Dermis blood vessel endothelial cell (primary cell): ENCODE results near the gene SULT1C3. TPM values are rescaled to one million over a fixed set of nuclear protein-coding genes. Genes with fewer than 3 reads are reported as not detected.
"Not testable (repeated sequence)": the region's sequence is repeated elsewhere in the genome, so short reads cannot be mapped to it uniquely, and the experiment has no call there.

Experiments used
- DNase-seq: peaks from one replicate; pipeline ENCODE4 v3.0.0; 2010
- total RNA-seq: library from RNA; depleted of rRNA; stranded (reverse); fragments of >200 nt; gene quantifications from 2 replicates; pipeline ENCODE4 v1.2.3, GENCODE V29; 2014

SULT1C3 gene
- total RNA-seq, 1 donor from 2014 or later = not detected

DNA sequence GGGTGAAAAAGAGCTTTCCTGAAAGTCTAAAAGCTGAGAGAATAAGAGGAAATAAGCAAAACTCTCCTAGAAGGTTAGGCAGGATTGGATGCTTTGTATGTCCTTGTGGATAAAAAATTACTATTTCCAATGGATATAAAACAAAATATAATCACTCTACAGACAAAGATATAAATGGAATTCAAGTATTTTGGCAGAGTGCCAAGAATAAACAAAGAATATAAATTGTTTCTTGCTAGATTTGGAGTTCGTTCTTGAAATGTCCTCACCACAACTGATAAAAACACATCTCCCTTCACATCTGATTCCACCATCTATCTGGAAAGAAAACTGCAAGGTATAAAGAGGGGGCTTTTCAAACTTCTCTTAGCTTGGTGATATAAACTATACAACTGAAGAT is 13.3 kb downstream of the SULT1C3 start:
- DNase-seq = no peak

DNA sequence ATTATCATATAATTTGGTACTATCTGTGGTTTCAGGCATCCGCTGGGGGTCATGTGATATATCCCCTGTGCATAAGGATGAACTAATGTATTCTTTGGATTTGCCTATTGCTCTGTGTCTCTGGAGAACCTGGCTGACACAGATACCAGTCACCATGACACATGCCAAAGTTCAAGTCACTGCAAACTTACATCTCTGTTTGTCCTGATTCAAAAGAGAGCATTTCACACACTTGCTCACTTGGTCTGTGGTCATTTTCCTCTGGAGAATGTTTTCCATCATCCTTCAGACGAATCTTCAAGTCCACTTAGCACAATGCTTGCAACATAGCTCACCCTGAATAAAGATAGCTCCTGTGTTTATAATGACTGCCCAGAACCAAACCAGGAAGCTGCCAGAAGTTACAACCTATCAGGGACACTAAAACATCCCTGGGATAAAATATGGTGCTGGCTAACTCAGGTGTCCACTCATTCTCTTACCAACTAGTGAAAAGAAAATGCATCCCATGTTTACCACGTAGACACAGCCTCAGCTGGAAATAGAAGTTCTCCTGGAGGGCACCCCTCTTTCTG is 18.1 kb downstream of the SULT1C3 start:
- no peak for DNase-seq

DNA sequence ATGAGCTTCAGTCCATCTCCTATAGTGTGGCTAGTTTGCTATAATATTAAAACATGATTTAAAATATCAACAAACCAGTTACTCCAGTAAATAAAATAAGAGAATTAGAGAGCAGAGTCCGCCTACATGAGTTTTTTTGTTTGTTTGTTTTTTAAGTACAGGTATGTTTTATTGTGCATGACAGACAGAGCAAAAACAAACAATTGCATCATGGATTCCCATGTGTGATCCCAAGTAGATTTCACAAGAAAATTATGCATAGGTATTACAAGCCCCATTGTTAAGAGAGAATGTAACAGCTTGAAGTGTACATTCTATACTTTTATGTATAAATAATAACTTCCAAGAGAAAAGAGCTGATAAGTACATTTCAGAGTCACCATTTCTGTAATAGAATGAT is 21.0 kb downstream of the SULT1C3 start:
- DNase-seq = no peak

DNA sequence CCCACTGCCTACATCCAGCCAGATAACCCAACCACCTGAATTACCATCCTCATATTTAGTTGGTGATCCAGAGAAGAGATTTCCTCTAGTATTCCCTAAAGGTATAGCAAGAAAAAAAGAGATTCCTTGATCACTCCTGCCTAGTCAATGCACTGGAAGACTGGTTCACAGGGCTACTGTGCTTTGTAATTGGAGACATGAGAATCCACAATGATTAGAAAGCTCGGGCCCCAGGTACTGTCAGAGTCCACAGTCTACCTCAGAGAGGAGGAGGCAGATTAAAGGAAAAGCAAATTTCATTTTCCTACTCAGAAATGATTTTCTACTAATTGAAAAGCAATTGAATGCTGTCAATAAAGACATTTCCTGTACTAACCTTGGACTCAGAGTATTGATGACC is 22.3 kb downstream of the SULT1C3 start:
- DNase-seq = no peak

DNA sequence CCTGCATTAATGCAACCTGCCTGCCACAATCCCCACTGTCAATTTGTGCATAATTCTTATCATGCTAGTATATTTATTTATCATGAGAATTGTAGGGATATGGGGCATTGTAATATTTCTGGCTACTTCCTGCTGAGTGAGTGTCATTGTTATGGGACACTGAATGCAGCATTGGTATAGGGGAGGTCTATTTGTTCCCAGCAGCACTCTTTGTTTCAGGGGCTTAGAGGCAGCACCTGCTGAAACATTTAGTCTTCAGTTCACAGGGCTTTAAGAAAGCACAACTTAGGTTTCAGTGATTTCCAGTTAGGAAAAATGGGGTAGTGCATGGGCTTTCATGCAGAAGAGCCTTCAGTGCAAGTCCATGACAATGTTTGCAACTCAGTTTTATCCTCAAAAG is 23.6 kb downstream of the SULT1C3 start:
- DNase-seq = no peak

DNA sequence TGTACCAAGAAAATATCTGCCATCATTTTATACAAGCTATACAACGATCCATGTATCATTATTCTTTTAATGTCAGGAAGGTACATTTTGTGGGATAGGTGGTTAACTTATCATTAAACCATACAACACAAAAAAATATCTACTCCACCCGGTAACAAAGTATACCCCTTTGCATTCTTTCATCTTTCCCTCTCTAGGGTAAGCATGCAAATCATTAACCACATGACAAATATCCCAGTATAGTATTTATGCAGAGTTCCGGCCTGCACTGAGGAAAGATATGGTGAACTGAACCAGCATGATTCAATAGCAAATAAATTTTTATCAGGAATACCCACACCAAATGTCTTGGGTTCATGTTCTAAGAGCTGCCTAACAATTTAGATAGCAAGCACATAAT is 26.4 kb downstream of the SULT1C3 start:
- DNase-seq = no peak

DNA sequence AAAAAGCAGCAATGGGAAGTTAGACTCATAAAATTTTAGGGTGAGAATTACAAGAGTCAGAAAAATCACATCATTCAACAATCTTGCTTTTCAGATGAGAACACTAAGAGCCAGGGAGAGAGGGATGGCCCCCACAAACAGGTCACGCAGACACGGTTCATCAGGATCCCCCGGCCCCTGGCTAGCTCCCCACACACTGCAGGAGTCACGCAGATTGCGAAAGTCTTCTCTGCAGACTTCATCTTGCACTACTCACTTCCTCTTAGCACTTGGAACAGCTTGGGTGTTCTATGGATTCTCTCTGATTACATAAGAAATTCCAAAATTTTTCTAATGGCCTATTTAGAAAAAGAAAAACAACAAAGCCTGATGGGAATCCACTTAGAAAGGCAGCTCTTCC is 27.3 kb downstream of the SULT1C3 start:
- no peak for DNase-seq

DNA sequence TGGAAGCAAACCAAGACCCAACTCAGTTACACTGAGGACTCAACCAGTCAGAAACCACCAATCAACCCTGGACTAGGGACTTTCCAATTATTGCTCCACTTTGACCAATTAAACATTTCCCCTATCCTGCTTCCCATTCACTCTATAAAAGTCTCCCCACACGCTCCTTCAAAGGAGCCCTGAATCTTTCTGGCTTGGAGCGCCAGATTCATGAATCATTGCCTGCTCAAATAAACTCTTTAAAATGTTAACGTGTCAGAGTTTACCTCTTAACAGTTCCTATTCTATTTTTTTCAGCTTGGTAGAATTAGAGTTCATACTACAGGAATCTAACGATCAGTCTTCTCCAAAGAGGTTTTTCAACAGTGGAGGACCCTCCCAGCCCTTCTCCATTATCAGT is 28.2 kb downstream of the SULT1C3 start:
- DNase-seq = no peak

DNA sequence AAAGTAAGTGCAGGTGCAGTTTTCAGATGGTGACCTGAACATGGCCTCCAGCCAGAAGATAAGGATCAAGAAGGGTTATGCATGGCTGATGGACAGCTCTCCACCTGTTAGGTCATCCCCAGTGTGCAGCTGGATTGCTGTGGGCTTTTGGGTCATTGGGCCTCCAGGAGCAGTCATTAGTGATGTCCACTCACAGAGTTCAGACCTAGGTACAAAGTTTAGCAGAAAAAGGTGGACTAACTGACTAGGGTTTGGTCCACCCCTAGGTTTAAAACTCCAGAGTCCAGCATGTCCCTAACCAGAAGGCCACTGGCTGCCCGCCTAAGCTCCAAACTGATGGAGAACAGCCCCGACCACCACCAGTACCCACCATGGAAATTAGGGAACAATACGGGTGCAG is 30.6 kb downstream of the SULT1C3 start:
- no peak for DNase-seq

DNA sequence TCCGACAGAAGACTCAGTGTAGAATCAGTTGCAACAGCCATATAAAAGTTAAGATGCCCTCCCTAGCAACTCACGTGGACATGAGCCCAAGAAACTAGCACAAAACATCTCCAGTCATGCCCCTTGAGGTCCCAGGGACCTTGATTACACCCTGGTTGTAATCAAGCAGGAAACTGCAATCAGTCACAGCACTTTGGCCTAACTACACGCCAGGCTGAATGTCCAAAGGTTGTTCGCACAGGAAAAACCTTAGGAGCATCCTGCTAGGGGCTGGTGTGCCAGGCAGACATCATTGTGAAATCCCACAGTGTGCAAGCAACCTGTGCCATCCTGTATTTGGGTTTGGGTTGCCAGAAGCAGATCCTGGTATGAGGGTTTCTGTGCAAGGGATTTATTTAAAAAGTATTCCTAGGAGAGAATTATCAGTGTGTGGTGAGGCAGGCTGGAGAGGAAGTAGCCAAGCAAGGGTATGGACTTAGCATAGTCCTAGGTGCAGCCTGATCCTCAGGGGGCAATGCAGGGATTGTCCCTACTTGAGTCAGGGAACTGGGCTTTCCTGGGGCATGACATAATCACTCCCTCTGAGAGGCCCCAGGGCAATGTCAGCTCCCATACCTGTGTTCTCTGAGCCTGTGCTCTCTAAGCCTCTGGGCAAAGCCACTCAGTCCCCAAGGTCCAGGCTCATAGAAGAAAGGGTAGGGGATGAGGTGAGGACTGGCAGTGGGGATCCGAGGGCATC is 31.2 kb downstream of the SULT1C3 start:
- no peak for DNase-seq

DNA sequence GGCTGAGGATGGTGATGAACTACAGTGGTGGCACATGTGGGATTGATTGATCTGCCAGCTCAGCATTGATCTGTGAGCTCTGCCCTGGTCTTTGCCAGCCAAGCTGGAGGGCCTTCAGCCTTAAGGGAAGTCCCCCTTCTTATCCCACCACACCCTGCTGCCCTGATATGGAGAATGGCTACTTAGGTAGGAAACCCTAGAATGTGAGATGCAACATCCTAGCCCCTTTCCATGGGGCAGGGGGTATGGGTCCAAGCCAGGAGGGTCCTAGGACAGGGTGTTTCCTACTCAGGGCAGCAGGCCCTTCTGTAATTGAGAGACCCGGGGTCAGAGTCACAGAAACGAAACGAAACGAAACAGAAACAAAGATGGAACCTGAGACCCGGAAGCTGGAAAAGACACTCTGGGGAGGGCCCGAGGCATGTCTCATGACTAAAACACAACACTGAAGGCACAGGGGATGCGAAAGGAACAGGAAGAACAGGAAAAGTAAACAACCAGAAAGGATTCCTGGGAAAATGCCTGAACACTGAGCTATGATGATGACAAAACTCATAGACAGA is 32.0 kb downstream of the SULT1C3 start:
- peak; percentile 52 for DNase-seq

DNA sequence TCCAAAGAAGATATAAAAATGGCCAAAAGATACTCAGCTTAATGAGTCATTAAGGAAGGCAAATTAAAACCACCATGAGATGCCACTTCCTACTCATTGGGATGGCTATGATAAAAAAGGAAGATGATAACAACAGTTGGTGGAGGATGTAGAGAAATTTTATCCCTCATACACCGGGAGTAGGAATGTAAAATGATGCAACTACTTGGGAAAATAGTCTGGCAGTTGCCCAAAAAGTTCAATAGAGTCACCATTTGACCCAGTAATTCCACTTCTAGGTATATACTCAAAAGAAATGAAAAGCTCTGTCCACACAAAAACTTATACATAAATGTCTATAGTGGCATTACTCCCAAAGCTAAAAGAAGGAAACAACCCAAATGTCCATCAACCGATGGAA is 38.9 kb downstream of the SULT1C3 start:
- no peak for DNase-seq

DNA sequence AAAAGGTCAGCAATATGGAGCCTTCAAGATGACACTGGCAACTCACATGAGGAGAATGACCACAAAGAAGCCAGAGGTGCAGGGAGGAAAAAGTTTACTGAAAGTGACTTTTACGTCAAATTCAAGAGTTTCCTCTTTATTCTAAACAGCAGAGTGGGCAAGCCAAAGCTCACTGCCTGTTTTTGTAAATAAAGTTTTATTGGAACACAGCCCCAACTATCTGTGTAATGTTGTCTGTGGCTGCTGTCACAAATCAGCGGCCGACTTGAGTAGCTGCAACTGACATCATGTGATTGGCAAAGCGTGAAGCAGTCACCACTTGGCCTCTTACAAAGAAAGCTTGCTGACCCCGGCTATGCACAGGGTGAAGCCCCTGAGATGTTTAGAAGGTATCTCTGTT is 39.7 kb downstream of the SULT1C3 start:
- DNase-seq = no peak

DNA sequence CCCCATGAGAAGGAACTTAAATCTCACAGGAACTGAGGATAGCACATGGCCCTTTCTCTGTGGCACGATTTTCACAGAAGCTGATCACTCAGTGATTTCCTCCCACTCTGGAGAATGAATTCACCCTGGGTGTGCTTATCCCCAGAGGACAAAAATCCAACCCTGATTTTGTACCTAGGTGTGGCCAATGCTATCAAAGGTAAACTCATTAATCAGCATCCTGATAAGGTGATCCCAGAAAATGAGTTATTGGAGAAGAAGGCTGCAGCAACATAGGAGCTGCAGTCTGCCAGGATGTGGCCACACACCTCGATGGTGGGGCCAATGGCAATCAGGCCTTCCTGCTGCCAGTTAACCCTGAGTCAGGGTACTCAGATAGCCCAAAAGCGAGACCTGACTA is 40.7 kb downstream of the SULT1C3 start:
- DNase-seq = no peak

DNA sequence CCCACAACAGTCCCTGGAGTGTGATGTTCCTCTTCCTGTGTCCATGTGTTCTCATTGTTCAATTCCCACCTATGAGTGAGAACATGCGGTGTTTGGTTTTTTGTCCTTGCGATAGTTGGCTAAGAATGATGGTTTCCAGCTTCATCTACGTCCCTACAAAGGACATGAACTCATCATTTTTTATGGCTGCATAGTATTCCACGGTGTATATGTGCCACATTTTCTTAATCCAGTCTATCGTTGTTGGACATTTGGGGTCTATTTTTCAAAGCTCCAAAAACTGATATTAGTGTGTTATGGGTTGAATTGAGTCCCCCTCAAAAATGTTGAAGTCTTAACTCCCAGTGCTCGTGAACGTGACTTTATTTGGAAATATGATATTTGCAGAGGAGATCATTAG is 44.8 kb downstream of the SULT1C3 start:
- DNase-seq = not testable (repeated sequence)

DNA sequence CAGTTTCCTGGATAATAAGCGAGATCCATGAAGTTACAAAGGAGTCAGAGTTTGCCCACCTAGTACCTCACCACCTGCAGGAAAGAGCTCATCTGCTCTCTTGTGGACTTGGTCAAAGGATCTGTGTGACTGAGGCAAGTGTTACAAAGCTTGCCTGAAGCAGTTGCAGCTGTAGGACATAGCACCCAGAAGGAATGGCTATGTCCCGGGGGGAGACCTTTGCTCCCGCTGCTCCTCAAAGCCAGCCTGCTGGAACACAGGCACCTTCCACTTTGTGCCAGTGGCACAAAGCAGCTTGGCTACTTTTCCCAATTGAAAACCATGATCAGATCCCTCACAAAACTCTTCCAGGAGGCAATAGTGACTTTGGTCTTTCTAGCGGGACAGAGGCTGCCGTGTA is 45.8 kb downstream of the SULT1C3 start:
- DNase-seq = no peak

DNA sequence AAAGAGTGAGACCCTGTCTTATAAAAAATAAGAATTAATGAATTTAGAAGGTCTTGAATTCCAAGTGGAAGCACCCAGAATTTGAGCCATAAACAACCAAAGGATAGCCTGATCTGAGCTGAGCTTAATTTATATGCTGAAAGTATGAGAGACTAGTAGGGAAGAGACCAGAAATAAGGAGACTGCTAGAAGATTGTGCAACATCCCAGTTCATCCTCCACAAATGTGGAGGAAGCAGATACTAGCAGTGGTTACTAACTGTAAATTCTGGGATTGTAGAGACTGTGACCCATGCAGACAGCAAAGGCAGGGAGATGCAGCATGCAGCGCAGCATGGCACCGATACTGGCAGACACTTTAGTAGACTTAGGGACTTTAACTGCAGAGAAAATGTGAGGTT is 47.4 kb downstream of the SULT1C3 start:
- DNase-seq = no peak

DNA sequence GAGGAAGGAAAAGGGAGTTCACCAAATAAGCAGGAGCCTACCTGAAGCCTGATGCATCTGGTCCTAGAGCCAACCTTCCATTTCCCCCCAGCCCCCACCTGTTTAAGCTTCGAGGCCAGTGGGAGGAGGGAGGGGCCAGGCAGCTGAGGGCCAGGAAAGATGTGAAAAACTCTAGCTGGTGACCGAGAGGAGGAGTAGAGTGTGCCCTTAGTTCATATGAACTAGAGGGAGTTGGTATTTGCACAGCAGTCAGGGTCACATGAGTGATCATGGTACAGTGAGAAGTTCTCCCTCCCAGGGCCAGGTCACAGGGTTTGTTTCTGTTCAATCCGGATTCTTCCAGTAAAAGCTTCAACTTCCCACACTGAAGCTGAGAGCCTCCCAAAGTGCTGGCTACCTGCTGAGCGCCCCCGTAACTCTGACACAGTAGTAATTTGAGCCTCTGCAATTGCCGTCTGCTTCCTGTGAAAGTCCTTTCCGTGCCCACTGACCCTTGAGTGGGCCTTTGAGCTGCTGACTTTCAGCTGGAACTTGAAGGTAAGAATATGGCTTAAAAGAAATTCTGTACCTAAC is 48.9 kb downstream of the SULT1C3 start, which contains the start of gene SULT1C2:
TSS of gene SULT1C2 (plus strand) at position 362 of the 573 bp plus-strand sequence. CDS start 4,773 bp downstream, outside the sequence.
- DNase-seq = no peak

DNA sequence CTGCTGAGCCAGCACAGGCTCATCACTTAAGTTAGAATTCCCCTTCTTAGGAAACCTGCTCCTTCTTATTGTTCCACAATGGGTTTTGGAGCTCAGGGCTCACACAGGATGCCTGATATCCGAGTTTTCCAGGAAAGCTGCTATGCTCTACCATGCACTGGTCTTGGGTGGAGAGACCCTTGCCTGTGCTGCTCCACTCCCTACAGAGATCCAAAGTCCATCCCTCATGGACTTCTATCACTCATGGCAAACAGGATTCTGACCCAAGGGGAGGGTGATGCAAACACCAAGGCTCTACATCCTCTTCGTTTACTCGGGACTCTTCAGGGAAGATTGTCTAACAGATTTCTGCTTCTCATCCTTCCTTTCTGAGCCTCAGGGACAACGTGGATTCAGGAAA is 54.1 kb downstream of the SULT1C3 start:
- no peak for DNase-seq

DNA sequence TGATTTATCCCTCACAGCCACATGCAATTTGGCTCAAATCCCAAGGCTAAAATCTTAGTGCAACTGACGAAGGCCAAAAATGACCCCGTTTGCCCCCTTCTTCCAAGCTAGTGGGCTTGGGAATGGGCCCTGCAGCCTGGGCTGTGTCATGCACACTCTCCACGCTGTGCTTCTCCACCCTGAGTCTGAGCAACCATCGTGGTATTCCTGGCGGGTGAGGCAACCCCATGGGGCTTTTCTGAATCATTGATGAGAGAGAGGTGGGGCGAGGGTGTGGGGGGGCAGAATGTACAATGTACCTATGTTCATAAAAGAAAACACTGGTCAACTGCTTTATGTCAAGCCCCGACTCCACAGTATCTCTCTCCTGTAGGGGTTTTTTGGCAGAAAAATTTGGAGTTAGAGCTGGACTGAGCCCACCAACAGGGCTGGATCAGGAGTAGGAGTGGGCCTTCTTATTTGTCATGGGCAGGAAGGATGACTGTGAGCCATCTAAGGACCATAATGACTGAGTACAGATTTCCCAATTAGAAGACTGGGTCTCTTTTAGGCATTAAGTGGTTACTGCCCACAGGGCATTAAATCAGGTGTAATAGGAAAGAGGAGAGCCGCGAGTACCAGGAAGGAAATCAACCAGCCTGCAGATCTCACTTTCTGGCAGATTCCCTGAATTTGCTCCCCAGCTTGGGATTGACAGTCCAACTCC is 57.8 kb downstream of the SULT1C3 start:
- no peak for DNase-seq

DNA sequence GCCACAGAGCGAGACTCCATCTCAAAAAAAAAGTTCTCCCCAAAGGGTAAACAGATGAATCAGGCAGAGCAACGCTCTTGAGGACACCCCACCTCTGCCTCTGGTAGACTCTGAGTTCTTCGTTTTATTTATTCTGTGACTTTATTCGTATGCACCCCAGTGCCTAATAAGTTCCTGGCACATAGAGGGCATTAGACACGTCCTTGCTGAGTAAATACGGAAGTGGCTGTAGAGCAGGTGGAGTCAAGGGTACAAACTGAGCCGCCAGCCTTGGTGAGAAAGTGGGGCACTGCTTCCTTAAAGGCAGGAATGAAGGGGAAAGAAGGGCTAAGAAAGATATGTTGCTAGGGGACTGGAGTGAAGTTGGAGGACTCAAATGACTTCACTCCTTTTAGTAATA is 61.8 kb downstream of the SULT1C3 start:
- DNase-seq = no peak

DNA sequence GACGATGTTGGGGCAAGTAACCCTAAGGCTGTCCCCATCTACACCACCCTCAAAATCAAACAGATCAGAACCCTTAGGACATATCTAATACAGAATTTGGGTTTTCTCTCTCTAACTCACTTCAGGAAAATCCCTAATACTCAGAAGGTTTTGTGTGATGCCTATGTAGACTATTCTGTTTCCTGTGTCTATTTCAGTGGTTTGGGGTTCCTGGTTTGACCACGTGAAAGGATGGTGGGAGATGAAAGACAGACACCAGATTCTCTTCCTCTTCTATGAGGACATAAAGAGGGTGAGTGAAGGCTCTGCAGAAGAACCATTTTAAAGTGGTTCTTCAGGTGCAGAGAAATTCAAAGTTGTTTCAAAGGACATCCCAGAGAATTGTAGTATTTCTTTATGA is 65.2 kb downstream of the SULT1C3 start:
- no peak for DNase-seq

DNA sequence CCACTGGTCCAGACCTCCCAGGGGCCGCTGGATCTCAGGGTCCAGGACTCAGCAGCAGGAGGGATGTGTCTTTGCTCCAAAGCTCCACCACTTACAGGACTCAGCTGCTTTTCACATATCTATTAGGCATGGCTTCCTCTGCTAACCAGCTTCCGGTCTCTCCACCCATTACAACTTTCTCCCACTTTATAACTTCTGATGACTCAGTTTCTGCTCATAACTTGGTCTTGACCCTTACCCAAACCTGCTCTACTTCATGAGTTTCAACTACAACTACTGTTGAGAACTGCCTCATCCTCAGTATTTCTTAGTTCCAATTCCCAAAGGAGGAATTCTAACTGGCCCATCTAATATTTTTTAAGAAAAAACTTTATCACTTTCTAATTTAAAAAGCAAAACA is 66.1 kb downstream of the SULT1C3 start:
- no peak for DNase-seq
